HEK293 (cell line): Measurements from ENCODE around the gene ZBTB20.

Experiments used
- CTCF ChIA-PET: fragments of 350-600 bp; formaldehyde crosslinking; extraction: SDS; loops from one replicate; lab custom pipeline; 2021; ENCODE audit warnings: antibody characterized with exemption; lab: Yijun Ruan, JAX
- POLR2A ChIA-PET: fragments of 300-600 bp; formaldehyde crosslinking; extraction: SDS; loops from one replicate; lab custom pipeline; 2020; ENCODE audit warnings: antibody characterized with exemption, inconsistent platforms; lab: Yijun Ruan, JAX
- H3K27ac ChIP-seq: fragments of 200-500 bp; sonication (Bioruptor generic); 2 replicates; pipeline ENCODE4 v1.5.1; 2014; ENCODE audit warnings: low read depth, low read length, control low read depth, inconsistent platforms; ENCODE audit errors: extremely low read depth
- H3K36me3 ChIP-seq, 2 experiments: fragments of 200-500 bp in 1 of 2; sonication (Bioruptor generic) in 1 of 2; 1 replicate in 1 of 2; 2 replicates in 1 of 2; pipeline ENCODE4 v1.5.1; 2014 to 2017; ENCODE audit warnings: inconsistent platforms in 2 of 2, low read length in 2 of 2; ENCODE audit not compliant: control insufficient read depth in 2 of 2, insufficient read depth in 1 of 2
- H3K4me1 ChIP-seq: fragments of 200-500 bp; sonication (Bioruptor generic); 2 replicates; pipeline ENCODE4 v1.5.1; 2014; ENCODE audit warnings: mild to moderate bottlenecking, low read length, inconsistent platforms; ENCODE audit not compliant: control insufficient read depth, insufficient read depth
- H3K4me3 ChIP-seq: 2 replicates; pipeline ENCODE4 v1.5.1; 2011; ENCODE audit warnings: low read depth, mild to moderate bottlenecking, control low read depth, low read length, moderate library complexity
- H3K9me3 ChIP-seq: fragments of 200-500 bp; sonication (Bioruptor generic); 2 replicates; pipeline ENCODE4 v1.5.1; 2014; ENCODE audit warnings: low read depth, low read length, inconsistent platforms; ENCODE audit not compliant: control insufficient read depth, insufficient read depth
- GFI1B ChIP-seq: fragments of 450-650 bp; formaldehyde crosslinking; IDR thresholded peaks from 2 replicates; pipeline ENCODE4 v1.5.1; 2016; ENCODE audit warnings: missing biosample characterization, missing genetic modification characterization
- GLI2 ChIP-seq: fragments of 450-650 bp; formaldehyde crosslinking; IDR thresholded peaks from 2 replicates; pipeline ENCODE4; 2017; ENCODE audit warnings: missing biosample characterization, missing genetic modification characterization, low read depth, borderline replicate concordance
- KLF1 ChIP-seq: fragments of 450-650 bp; formaldehyde crosslinking; IDR thresholded peaks from 2 replicates; pipeline ENCODE4 v1.5.1; 2016; ENCODE audit warnings: missing biosample characterization, missing genetic modification characterization
- KLF10 ChIP-seq: fragments of 450-650 bp; IDR thresholded peaks from 2 replicates; pipeline ENCODE4 v1.5.1; 2018; ENCODE audit warnings: missing biosample characterization, mild to moderate bottlenecking, missing genetic modification characterization
- ZBTB10 ChIP-seq: fragments of 450-650 bp; formaldehyde crosslinking; IDR thresholded peaks from 2 replicates; pipeline ENCODE4 v1.5.1; 2016; ENCODE audit warnings: missing biosample characterization, missing genetic modification characterization
- ZBTB17 ChIP-seq: fragments of 450-650 bp; formaldehyde crosslinking; IDR thresholded peaks from 2 replicates; pipeline ENCODE4 v1.5.1; 2016; ENCODE audit warnings: missing biosample characterization, missing genetic modification characterization
- ZBTB6 ChIP-seq: fragments of 450-650 bp; formaldehyde crosslinking; IDR thresholded peaks from 2 replicates; pipeline ENCODE4 v1.5.1; 2017; ENCODE audit warnings: missing biosample characterization, missing genetic modification characterization
- ZIC2 ChIP-seq: fragments of 450-650 bp; formaldehyde crosslinking; IDR thresholded peaks from 2 replicates; pipeline ENCODE4 v1.5.1; 2016; ENCODE audit warnings: missing biosample characterization, missing genetic modification characterization
- ZNF223 ChIP-seq: fragments of 450-650 bp; formaldehyde crosslinking; IDR thresholded peaks from 2 replicates; pipeline ENCODE4 v1.5.1; 2016; ENCODE audit warnings: missing biosample characterization, missing genetic modification characterization
- ZNF292 ChIP-seq: fragments of 450-650 bp; formaldehyde crosslinking; IDR thresholded peaks from 2 replicates; pipeline ENCODE4 v1.5.1; 2016; ENCODE audit warnings: low read depth, missing biosample characterization, missing genetic modification characterization, borderline replicate concordance
- ZNF354C ChIP-seq: fragments of 450-650 bp; formaldehyde crosslinking; IDR thresholded peaks from 2 replicates; pipeline ENCODE4 v1.5.1; 2016; ENCODE audit warnings: missing biosample characterization, missing genetic modification characterization, low read depth, borderline replicate concordance
- ZNF366 ChIP-seq: fragments of 450-650 bp; formaldehyde crosslinking; conservative IDR thresholded peaks from 2 replicates; pipeline ENCODE4 v1.5.1; 2016; ENCODE audit warnings: missing biosample characterization, missing genetic modification characterization
- ZNF394 ChIP-seq: fragments of 450-650 bp; formaldehyde crosslinking; IDR thresholded peaks from 2 replicates; pipeline ENCODE4 v1.5.1; 2016; ENCODE audit warnings: missing biosample characterization, missing genetic modification characterization, mild to moderate bottlenecking, moderate library complexity, borderline replicate concordance
- ZNF426 ChIP-seq: fragments of 450-650 bp; formaldehyde crosslinking; IDR thresholded peaks from 2 replicates; pipeline ENCODE4 v1.5.1; 2017; ENCODE audit warnings: missing biosample characterization, missing genetic modification characterization, mild to moderate bottlenecking, inconsistent platforms, moderate library complexity
- ZNF510 ChIP-seq: fragments of 450-650 bp; formaldehyde crosslinking; IDR thresholded peaks from 2 replicates; pipeline ENCODE4 v1.5.1; 2018; ENCODE audit warnings: mild to moderate bottlenecking, missing genetic modification characterization, missing biosample characterization; ENCODE audit not compliant: insufficient replicate concordance
- ZNF530 ChIP-seq: fragments of 450-650 bp; formaldehyde crosslinking; IDR thresholded peaks from 2 replicates; pipeline ENCODE4 v1.5.1; 2016; ENCODE audit warnings: low read depth, missing biosample characterization, missing genetic modification characterization
- ZNF792 ChIP-seq: fragments of 450-650 bp; formaldehyde crosslinking; IDR thresholded peaks from 2 replicates; pipeline ENCODE4 v1.5.1; 2016; ENCODE audit warnings: missing biosample characterization, missing genetic modification characterization
- ZSCAN5A ChIP-seq: fragments of 450-650 bp; formaldehyde crosslinking; IDR thresholded peaks from 2 replicates; pipeline ENCODE4 v1.5.1; 2016; ENCODE audit warnings: missing biosample characterization, missing genetic modification characterization
- TF ChIP-seq, protein P1 (sequence below): fragments of 450-650 bp; formaldehyde crosslinking; conservative IDR thresholded peaks from 2 replicates; pipeline ENCODE4 v1.5.1; 2016; ENCODE audit warnings: low read depth, missing biosample characterization, missing genetic modification characterization
- TF ChIP-seq, protein P2 (sequence below): fragments of 450-650 bp; formaldehyde crosslinking; IDR thresholded peaks from 2 replicates; pipeline ENCODE4 v1.5.1; 2016; ENCODE audit warnings: missing biosample characterization, missing genetic modification characterization

ZBTB20 gene

DNA sequence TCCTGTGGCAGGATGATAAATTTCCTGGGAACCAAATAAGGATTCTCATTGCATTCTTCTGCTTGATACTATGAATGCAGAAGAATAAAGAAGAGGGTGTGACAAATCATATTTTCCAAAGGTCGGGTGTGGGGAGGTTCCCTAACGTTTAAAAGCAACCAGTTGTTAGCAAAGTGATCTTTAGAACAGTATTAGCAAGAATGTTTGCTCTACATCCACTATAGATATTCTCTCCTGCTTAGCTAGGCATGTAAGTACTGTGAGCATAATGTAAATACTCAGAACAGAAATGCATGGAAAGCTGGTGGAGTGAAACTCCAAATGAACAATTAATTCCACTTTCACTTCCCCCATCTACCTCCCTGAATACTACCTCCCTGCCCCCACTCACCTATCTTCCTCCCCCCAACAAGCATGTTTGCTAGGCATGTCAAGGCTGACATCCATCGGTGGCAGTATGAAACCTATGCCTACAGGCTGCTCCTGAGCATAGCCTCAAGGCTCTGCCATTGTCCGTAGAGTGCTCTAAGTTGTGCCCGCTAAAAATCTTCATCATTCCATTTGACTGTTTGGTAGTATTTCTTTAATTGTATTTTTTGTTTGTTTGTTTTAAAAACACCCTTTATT is 523.6 kb downstream of the ZBTB20 start (continued):
- TF ChIP-seq, protein P1, sequence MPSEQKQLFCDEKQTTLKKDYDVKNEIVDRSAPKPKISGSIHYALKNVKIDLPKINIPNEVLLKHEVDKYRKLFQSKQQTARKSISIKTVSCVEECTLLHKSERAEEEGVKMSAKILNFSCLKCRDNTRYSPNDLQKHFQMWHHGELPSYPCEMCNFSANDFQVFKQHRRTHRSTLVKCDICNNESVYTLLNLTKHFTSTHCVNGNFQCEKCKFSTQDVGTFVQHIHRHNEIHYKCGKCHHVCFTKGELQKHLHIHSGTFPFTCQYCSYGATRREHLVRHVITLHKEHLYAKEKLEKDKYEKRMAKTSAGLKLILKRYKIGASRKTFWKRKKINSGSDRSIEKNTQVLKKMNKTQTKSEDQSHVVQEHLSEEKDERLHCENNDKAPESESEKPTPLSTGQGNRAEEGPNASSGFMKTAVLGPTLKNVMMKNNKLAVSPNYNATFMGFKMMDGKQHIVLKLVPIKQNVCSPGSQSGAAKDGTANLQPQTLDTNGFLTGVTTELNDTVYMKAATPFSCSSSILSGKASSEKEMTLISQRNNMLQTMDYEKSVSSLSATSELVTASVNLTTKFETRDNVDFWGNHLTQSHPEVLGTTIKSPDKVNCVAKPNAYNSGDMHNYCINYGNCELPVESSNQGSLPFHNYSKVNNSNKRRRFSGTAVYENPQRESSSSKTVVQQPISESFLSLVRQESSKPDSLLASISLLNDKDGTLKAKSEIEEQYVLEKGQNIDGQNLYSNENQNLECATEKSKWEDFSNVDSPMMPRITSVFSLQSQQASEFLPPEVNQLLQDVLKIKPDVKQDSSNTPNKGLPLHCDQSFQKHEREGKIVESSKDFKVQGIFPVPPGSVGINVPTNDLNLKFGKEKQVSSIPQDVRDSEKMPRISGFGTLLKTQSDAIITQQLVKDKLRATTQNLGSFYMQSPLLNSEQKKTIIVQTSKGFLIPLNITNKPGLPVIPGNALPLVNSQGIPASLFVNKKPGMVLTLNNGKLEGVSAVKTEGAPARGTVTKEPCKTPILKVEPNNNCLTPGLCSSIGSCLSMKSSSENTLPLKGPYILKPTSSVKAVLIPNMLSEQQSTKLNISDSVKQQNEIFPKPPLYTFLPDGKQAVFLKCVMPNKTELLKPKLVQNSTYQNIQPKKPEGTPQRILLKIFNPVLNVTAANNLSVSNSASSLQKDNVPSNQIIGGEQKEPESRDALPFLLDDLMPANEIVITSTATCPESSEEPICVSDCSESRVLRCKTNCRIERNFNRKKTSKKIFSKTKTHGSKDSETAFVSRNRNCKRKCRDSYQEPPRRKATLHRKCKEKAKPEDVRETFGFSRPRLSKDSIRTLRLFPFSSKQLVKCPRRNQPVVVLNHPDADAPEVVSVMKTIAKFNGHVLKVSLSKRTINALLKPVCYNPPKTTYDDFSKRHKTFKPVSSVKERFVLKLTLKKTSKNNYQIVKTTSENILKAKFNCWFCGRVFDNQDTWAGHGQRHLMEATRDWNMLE (tag by site-specific recombination), result no peak
- no peak for TF ChIP-seq ZIC2 (tag by site-specific recombination)
- no peak for TF ChIP-seq GLI2 (tag by site-specific recombination)
- TF ChIP-seq ZSCAN5A, result no peak
- no peak for TF ChIP-seq ZNF792 (tag by site-specific recombination)
- no peak for TF ChIP-seq ZNF292 (tag by site-specific recombination)
- TF ChIP-seq ZNF510 (tag by site-specific recombination), result no peak
- TF ChIP-seq ZBTB17 (tag by site-specific recombination), result no peak
- no peak for TF ChIP-seq ZNF223 (tag by site-specific recombination)

DNA sequence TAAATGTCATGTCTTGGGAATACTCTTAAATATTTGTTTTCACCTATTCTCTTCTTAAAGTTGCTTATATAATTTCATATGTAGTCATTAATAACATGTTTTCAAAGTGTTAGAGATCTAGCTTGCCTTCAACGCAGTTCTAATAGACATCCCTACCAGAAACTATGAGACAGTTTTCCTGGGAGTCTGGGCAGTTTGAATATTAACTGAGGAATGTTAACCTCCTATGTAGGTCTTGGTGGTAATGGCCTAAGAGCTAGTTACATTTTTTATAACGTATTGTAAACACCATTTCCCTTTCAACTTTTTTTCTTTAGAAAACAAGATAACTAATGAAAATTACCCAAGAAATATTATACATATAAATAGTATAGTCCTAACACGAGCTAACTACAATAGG is 525.1 kb downstream of the ZBTB20 start:
- POLR2A ChIA-PET, result no interaction called here
- no peak overlapping the region for H3K4me3 ChIP-seq
- H3K36me3 ChIP-seq, result no peaks in the 10 kb centered on the region
- H3K27ac ChIP-seq, result no peak overlapping the region
- no peaks in the 10 kb centered on the region; the same call in 1 of the 2 replicates for H3K4me1 ChIP-seq
- CTCF ChIA-PET, result no interaction called here
- TF ChIP-seq ZNF366 (tag by site-specific recombination), result no peak
- no peak for TF ChIP-seq ZBTB6 (tag by site-specific recombination)
- TF ChIP-seq ZBTB10, result no peak
- TF ChIP-seq KLF10 (tag by site-specific recombination), result no peak
- TF ChIP-seq KLF1 (tag by site-specific recombination), result no peak
- TF ChIP-seq ZNF354C (tag by site-specific recombination), result no peak
- TF ChIP-seq ZNF530, result no peak
- TF ChIP-seq, protein P2, sequence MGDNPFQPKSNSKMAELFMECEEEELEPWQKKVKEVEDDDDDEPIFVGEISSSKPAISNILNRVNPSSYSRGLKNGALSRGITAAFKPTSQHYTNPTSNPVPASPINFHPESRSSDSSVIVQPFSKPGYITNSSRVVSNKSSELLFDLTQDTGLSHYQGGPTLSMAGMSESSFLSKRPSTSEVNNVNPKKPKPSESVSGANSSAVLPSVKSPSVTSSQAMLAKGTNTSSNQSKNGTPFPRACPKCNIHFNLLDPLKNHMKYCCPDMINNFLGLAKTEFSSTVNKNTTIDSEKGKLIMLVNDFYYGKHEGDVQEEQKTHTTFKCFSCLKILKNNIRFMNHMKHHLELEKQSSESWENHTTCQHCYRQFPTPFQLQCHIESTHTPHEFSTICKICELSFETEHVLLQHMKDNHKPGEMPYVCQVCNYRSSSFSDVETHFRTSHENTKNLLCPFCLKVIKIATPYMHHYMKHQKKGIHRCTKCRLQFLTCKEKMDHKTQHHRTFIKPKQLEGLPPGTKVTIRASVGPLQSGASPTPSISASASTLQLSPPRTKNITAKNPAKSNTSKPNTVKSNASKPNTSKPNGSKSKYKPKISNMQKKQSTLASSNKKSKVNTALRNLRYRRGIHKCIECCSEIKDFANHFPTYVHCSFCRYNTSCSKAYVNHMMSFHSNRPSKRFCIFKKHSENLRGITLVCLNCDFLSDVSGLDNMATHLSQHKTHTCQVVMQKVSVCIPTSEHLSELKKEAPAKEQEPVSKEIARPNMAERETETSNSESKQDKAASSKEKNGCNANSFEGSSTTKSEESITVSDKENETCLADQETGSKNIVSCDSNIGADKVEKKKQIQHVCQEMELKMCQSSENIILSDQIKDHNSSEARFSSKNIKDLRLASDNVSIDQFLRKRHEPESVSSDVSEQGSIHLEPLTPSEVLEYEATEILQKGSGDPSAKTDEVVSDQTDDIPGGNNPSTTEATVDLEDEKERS (tag by site-specific recombination), result no peak
- no peak for TF ChIP-seq ZNF394
- no peak for TF ChIP-seq ZNF426 (tag by site-specific recombination)
- TF ChIP-seq GFI1B (tag by site-specific recombination), result no peak
- H3K9me3 ChIP-seq, result no peaks in the 10 kb centered on the region
